Mucosa of stomach (tissue), 1 donor: ENCODE results near the gene FOSL1.

ENCODE experiments used
- H3K27me3 ChIP-seq: one replicate; pipeline ENCODE4 v1.7.0; 2013; ENCODE audit warnings: mild to moderate bottlenecking, low read length; ENCODE audit not compliant: control insufficient read depth, insufficient read depth
- H3K36me3 ChIP-seq: one replicate; pipeline ENCODE4 v1.7.0; 2013; ENCODE audit warnings: low read length; ENCODE audit not compliant: control insufficient read depth, insufficient read depth
- H3K4me1 ChIP-seq: one replicate; pipeline ENCODE4 v1.7.0; 2013; ENCODE audit warnings: mild to moderate bottlenecking, low read length; ENCODE audit not compliant: control insufficient read depth, insufficient read depth
- H3K4me3 ChIP-seq: one replicate; pipeline ENCODE4 v1.7.0; 2013; ENCODE audit warnings: low read length
- H3K9ac ChIP-seq: one replicate; pipeline ENCODE4 v1.7.0; 2013; ENCODE audit warnings: mild to moderate bottlenecking, low read length, moderate library complexity
- H3K9me3 ChIP-seq: one replicate; pipeline ENCODE4 v1.7.0; 2013; ENCODE audit warnings: mild to moderate bottlenecking, low read length, moderate library complexity; ENCODE audit not compliant: control insufficient read depth
- donor health status: Pancreatic carcinoma.

Gene FOSL1

DNA sequence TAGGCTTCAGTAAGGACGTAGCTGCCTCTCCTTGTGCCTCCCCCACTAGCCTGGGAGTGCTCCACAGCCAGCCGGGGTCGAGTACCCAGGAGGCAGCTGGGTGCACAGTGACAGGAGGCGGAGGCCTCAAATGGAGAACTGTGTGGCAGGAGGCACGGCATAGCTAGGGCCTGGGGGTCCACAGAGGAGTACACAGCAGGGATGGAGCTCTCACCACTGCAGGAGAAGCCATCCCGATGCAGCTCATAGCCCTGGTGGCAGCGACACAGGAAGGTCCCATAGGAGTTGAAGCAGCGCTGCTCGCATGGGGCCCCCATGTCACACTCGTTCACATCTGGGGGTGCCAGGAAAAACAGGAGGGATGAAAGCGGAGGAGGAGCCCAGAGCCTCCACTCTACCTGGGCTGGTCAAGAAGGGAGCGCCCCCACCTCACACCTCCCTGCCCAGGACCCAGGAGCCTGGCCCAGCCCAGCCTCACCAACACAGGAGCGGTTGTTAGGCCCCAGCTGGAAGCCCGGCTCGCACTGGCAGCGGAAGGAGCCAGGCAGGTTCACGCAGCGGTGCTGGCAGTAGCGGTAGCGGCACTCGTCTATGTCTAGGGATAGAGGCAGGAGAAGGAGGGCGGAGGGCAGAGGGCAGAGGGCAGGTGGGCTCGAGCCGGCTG lies 30.4 kb downstream of the FOSL1 start:
- H3K36me3 ChIP-seq = peaks cover 4% of the 10 kb centered on the region
- H3K27me3 ChIP-seq = peaks cover 5% of the 10 kb centered on the region
- no peaks in the 10 kb centered on the region for H3K9me3 ChIP-seq
- H3K9ac ChIP-seq = no peak overlapping the region
- H3K4me3 ChIP-seq = no peak overlapping the region
- H3K4me1 ChIP-seq = peaks cover 11% of the 10 kb centered on the region

DNA sequence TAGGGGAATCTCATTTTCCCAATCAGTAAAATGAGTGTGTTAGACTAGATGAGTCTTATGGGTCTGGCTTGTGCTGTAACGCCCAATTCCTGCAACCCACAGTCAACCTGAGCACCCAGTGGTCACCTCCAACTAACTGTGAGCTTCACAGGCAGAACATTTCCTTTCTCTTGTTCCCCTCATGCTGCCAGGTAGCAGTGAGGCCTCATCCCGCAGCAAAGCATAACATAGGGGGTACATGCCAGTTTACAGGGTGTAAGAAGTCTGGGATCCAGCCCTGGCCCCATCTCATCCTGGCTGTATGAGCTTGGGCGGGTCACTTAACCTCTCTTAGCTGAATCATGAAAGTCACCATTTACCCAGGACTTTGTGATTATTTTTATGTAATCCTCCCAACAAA lies 31.3 kb downstream of the FOSL1 start:
- Histone ChIP-seq H3K9me3 (no peaks in the 10 kb centered on the region), H3K4me1 (peaks cover 8% of the 10 kb centered on the region), H3K36me3 (peaks cover 10% of the 10 kb centered on the region), H3K4me3 (no peak overlapping the region), H3K9ac (no peak overlapping the region), H3K27me3 (peaks cover 5% of the 10 kb centered on the region)

- Histone ChIP-seq H3K4me3 (no peak overlapping the region), H3K4me1 (peaks cover 4% of the 10 kb centered on the region), H3K36me3 (peaks cover 16% of the 10 kb centered on the region), H3K9me3 (no peaks in the 10 kb centered on the region), H3K27me3 (peaks cover 5% of the 10 kb centered on the region), H3K9ac (no peak overlapping the region)
Observed at GRCh38 chr11:65868076-65868667, 32.0 kb downstream of the FOSL1 start.

- no peak overlapping the region for H3K9ac ChIP-seq
- H3K4me1 ChIP-seq = no peaks in the 10 kb centered on the region
- H3K27me3 ChIP-seq = peaks cover 5% of the 10 kb centered on the region
- no peak overlapping the region for H3K4me3 ChIP-seq
- H3K36me3 ChIP-seq = peaks cover 20% of the 10 kb centered on the region
- H3K9me3 ChIP-seq = no peaks in the 10 kb centered on the region
Observed at GRCh38 chr11:65867284-65868071, 32.7 kb downstream of the FOSL1 start.

DNA sequence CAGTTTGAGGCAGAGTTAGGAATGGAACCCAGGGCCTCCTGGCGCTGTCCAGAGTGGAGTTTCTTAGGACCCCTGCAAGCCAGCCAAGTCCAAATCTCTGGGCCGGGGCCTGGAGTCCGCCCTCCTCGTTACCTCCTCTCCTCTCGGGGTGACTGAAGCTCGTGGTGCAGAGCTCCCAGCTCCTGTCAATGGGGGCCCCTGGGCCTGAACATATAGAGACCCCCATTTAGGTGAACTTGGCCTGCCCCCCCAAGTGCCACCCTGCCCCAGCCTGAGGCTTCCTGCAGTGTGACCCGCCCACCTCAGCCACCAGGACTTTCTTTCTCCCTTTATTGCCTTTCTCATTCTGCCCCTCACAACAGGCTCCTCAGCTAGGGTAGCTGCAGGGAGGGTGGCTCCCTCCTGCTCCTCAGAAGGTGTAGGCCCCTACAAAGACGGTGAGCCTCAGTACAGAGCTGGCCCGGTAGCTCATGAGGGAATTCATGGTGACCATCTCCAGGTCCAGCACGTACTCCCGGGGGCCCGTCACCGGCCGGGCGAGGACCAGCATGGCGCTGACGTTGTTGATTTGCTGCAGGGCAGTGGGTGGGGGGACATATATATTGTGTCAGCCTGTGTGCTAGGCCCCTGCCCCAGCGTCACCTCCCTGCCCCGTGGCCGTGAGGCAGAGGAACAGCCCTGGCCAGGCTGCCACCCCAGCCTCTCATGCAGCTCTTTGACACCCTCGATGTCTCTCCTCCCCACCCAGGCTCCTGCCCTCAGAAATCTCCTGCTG lies 33.5 kb downstream of the FOSL1 start:
- Histone ChIP-seq H3K4me1 (peaks cover 7% of the 10 kb centered on the region), H3K9ac (no peak overlapping the region), H3K27me3 (peaks cover 5% of the 10 kb centered on the region), H3K36me3 (peaks cover 20% of the 10 kb centered on the region), H3K4me3 (no peak overlapping the region), H3K9me3 (no peaks in the 10 kb centered on the region)

DNA sequence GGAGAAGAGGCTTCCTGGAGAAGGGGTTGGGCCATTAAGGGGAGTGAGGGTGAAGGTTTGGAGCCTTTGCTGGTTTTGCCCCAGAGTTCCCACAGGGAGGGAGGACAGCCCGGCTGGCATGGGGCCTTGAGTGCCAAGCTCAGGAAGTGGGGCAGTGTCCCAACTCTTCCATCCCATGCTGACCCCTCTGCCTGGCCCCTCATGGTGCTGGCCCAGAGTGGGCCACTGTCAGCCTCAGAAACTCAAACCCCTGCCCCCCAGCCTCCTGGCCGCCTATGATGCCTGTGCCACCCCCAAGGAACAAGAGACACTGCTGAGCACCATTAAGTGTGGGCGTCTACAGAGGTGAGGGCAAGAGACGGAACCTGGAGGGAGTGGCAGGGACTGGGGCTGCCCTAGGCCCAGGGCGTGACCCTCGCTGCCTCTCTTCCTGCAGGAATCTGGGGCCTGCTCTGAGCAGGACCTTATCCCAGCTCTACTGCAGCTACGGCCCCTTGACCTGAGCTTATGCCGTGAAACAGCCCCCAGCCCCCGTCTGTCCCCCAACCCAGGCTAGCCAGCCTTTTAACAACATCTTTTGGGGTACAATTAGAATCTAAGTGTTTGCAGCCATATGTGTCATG lies 34.5 kb downstream of the FOSL1 start:
- peaks cover 13% of the 10 kb centered on the region for H3K4me1 ChIP-seq
- H3K9me3 ChIP-seq = no peaks in the 10 kb centered on the region
- H3K4me3 ChIP-seq = no peak overlapping the region
- H3K27me3 ChIP-seq = peaks cover 4% of the 10 kb centered on the region
- H3K9ac ChIP-seq = no peak overlapping the region
- peaks cover 20% of the 10 kb centered on the region for H3K36me3 ChIP-seq

DNA sequence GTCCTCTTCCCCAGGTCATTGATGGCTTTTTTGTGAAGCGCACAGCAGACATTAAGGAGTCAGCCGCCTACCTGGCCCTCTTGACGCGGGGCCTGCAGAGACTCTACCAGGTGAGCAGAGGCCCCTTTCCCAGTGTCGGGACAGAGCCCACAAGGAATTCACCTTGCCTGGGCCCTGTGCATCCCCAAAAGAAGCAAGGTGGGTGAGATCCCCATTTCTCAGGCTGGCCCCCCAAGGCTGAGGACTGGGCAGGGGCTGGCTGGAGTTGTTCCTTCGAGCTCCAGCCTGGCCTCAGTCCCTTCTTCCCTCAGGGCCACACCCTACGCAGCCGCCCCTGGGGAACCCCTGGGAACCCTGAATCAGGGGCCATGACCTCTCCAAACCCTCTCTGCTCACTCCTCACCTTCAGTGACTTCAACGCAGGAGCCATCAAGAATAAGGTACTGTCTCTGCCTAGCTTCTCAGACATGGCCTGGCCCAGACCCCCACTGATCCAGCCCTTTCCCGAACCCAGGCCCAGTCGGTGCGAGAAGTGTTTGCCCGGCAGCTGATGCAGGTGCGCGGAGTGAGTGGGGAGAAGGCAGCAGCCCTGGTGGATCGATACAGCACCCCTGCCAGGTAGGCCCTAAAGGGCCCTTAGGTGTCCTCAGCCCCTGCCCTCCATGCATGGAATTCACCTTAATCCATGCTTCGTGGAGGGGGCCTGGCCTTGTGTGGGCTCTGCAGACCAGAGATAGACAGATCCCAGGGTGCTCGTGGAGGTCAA lies 35.3 kb downstream of the FOSL1 start:
- Histone ChIP-seq H3K4me3 (no peak overlapping the region), H3K9me3 (no peaks in the 10 kb centered on the region), H3K36me3 (peaks cover 20% of the 10 kb centered on the region), H3K27me3 (no peaks in the 10 kb centered on the region), H3K9ac (no peak overlapping the region), H3K4me1 (peaks cover 16% of the 10 kb centered on the region)

- peaks cover 20% of the 10 kb centered on the region for H3K4me1 ChIP-seq
- H3K9me3 ChIP-seq = no peaks in the 10 kb centered on the region
- H3K36me3 ChIP-seq = peaks cover 20% of the 10 kb centered on the region
- no peak overlapping the region for H3K9ac ChIP-seq
- H3K27me3 ChIP-seq = no peaks in the 10 kb centered on the region
- H3K4me3 ChIP-seq = no peak overlapping the region
Observed at GRCh38 chr11:65863889-65864705, 36.1 kb downstream of the FOSL1 start.

DNA sequence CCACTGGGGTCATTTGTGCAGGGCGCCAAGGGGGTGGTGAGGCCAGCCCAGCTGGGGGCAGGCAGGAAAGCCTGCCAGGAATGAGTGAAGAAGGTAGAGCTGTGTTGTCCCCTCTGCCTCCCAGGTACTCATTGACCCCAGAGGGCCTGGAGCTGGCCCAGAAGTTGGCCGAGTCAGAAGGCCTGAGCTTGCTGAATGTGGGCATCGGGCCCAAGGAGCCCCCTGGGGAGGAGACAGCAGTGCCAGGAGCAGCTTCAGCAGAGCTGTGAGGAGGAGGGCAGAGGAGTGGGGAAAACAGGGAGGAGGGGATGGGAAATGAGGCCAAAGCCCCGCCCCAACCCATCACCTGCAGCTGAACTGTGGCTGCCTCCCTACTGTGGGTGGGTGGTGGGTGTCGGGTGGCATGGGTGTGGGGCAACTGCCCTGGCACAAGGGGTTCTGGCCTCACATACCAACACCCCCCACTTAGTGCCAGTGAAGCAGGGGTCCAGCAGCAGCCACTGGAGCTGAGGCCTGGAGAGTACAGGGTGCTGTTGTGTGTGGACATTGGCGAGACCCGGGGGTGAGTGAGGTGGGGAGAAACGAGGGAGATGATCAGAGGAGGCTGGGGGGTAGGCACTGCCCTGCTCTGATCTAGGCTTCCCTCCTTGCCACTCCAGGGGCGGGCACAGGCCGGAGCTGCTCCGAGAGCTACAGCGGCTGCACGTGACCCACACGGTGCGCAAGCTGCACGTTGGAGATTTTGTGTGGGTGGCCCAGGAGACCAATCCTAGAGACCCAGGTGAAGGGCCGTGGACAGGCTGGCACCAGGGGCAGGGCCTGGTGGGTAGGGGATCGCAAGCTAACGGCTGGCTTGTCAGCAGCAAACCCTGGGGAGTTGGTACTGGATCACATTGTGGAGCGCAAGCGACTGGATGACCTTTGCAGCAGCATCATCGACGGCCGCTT lies 37.0 kb downstream of the FOSL1 start:
- Histone ChIP-seq H3K27me3 (no peaks in the 10 kb centered on the region), H3K4me1 (peaks cover 20% of the 10 kb centered on the region), H3K36me3 (peaks cover 20% of the 10 kb centered on the region), H3K9ac (no peak overlapping the region), H3K9me3 (no peaks in the 10 kb centered on the region), H3K4me3 (no peak overlapping the region)

GRCh38 chr11:65862191-65862735 lies 37.9 kb downstream of the FOSL1 start:
- Histone ChIP-seq H3K36me3 (peaks cover 20% of the 10 kb centered on the region), H3K9me3 (no peaks in the 10 kb centered on the region), H3K27me3 (no peaks in the 10 kb centered on the region), H3K4me3 (no peak overlapping the region), H3K9ac (no peak overlapping the region), H3K4me1 (peaks cover 20% of the 10 kb centered on the region)
